Activated T-cell treated with anti-CD3 and anti-CD28 coated beads, Interleukin-2, amount 50 U/mL, for 24 hours (primary cell): ENCODE results near the gene CAB39L.

ENCODE experiments used
- DNase-seq: peaks from one replicate; pipeline ENCODE4 v3.0.0-alpha.2; 2020
- H3K27ac Mint-ChIP-seq: 2 replicates; pipeline ENCODE4 v1.8.0; 2020; ENCODE audit warnings: mild to moderate bottlenecking, mixed read lengths
- H3K27me3 Mint-ChIP-seq: 2 replicates; pipeline ENCODE4 v1.8.0; 2020; ENCODE audit warnings: mixed read lengths
- H3K36me3 Mint-ChIP-seq: 2 replicates; pipeline ENCODE4 v1.8.0; 2020; ENCODE audit warnings: low read depth, mixed read lengths
- H3K4me1 Mint-ChIP-seq: 2 replicates; pipeline ENCODE4 v1.8.0; 2020; ENCODE audit warnings: low read depth, mixed read lengths
- H3K4me3 Mint-ChIP-seq: 2 replicates; pipeline ENCODE4 v1.8.0; 2020; ENCODE audit warnings: mild to moderate bottlenecking, moderate library complexity, mixed read lengths
- H3K9me3 Mint-ChIP-seq: 2 replicates; pipeline ENCODE4 v1.8.0; 2020; ENCODE audit warnings: mixed read lengths

CAB39L gene

GRCh38 chr13:49452725-49453457 is 9.0 kb upstream of the CAB39L start:
- no peaks in the 10 kb centered on the region for H3K9me3 Mint-ChIP-seq
- H3K36me3 Mint-ChIP-seq, result peaks cover 58% of the 10 kb centered on the region
- H3K27me3 Mint-ChIP-seq, result no peaks in the 10 kb centered on the region
- peaks cover 57% of the 10 kb centered on the region for H3K4me1 Mint-ChIP-seq
- DNase-seq, result no peak
- no peak overlapping the region for H3K4me3 Mint-ChIP-seq
- H3K27ac Mint-ChIP-seq, result no peak overlapping the region

DNA sequence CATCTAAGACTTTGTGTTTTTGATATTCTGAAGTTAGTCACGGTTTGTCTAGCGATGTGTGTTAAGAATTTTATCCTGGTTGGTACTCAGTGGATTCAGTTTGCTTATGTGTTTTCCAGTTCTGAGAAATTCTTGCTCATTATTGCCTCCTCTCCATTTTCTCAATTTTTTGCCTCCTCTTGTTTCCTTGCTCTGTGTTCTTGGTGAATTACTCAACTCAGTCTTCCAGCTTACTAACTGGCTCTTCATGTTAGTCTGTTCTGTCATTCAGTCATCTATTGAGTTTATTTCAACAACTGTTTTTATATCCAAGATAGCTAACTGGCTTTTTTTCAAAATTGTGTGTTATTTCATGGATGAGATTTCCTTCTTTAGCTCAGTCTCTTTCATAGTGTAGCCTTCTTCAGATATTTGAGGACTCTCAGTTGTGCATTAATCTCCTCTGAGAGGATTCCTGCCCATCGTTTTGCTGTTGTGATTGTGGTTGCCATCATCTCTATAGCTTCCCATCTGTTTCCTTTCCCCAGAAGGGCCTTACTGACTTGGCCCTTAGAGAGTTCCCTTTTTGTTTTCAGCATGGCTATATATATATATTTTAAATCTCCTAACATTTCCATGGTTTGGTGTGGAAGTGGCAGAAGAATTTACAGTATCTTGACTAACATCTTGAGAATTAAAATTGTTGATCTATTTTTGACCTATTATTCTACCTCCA is 6.4 kb upstream of the CAB39L start:
- H3K27me3 Mint-ChIP-seq, result no peaks in the 10 kb centered on the region
- DNase-seq, result no peak
- H3K27ac Mint-ChIP-seq, result peak overlapping the region; percentile 65
- H3K36me3 Mint-ChIP-seq, result peaks cover 61% of the 10 kb centered on the region
- no peaks in the 10 kb centered on the region for H3K9me3 Mint-ChIP-seq
- H3K4me3 Mint-ChIP-seq, result no peak overlapping the region
- peaks cover 71% of the 10 kb centered on the region for H3K4me1 Mint-ChIP-seq

GRCh38 chr13:49448753-49449152 is 4.9 kb upstream of the CAB39L start:
- H3K4me3 Mint-ChIP-seq, result no peak overlapping the region
- no peak for DNase-seq
- peaks cover 62% of the 10 kb centered on the region for H3K4me1 Mint-ChIP-seq
- H3K36me3 Mint-ChIP-seq, result peaks cover 61% of the 10 kb centered on the region
- peaks cover under 1% of the 10 kb centered on the region for H3K9me3 Mint-ChIP-seq
- H3K27me3 Mint-ChIP-seq, result no peaks in the 10 kb centered on the region
- H3K27ac Mint-ChIP-seq, result peak overlapping the region; percentile 65

DNA sequence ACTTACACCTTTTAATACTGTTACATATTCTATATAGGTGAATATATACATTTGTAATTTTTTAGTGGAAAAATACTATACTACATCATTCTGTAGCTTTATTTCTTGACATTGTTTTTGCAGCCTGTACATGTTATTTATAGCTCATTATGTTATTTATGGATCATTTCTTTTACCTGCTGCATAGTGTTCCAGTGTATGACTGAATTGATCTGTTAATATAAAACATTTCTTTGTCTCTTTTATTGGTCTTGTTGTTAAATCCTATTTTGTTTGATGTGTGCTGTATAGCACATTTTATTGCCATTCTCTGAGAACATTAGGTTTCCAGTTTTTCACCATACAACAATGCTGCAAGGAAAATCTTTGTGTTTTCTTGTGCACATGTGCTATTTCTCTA is 2.6 kb upstream of the CAB39L start:
- no peaks in the 10 kb centered on the region for H3K27me3 Mint-ChIP-seq
- H3K36me3 Mint-ChIP-seq, result peaks cover 53% of the 10 kb centered on the region
- DNase-seq, result no peak
- H3K4me1 Mint-ChIP-seq, result peaks cover 71% of the 10 kb centered on the region
- peaks cover 2% of the 10 kb centered on the region for H3K9me3 Mint-ChIP-seq
- peak overlapping the region; percentile 90 for H3K4me3 Mint-ChIP-seq
- peak overlapping the region; percentile 86 for H3K27ac Mint-ChIP-seq

GRCh38 chr13:49444524-49445395 is 896 bp upstream of the CAB39L start:
- Mint-ChIP-seq H3K36me3 (peaks cover 47% of the 10 kb centered on the region), H3K4me3 (peak overlapping the region; percentile 90), H3K9me3 (peaks cover 2% of the 10 kb centered on the region), H3K4me1 (peaks cover 66% of the 10 kb centered on the region), H3K27ac (peak overlapping the region; percentile 96), H3K27me3 (no peaks in the 10 kb centered on the region)
- peak; percentile 31 for DNase-seq

DNA sequence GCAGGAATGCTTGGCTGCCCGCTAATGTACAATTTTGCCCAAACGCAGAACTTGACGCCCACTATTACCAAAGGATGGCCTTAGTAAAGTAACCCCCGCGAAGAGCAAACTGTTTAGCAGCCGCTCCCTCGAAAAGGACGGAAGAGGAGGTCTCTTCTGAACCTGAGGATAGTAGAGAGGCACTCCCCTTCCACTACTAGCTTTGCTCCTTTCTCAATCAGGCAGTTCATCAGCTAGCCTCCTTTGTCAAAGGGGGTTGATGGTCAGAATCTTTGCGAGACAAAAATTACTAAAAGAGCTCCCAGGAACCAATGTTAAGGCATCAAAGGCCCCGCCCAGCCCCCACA is 534 bp downstream of the CAB39L start:
- Mint-ChIP-seq H3K27ac (peak overlapping the region; percentile 96), H3K4me1 (peaks cover 56% of the 10 kb centered on the region), H3K27me3 (no peaks in the 10 kb centered on the region), H3K36me3 (peaks cover 36% of the 10 kb centered on the region), H3K4me3 (peak overlapping the region; percentile 90), H3K9me3 (peaks cover 2% of the 10 kb centered on the region)
- DNase-seq, result no peak

DNA sequence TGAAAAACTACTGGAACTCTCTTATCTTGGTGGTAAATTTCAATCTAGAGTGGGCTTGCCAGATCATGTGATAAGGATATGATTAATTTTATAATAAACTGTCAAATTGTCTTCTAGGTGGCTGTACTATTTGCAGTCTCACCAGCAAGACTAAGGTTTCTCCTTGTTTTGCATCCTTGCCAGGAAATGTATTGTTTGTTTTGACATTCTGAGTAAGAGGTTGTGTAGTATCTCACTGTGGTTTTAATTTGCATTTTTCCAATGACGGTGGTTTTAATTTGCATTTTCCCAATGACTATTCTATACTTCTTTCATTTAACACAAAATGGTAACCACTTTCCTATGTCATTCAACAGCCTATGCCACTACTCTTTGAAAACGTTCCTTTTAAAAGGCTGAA is 2.0 kb downstream of the CAB39L start:
- peaks cover 43% of the 10 kb centered on the region for H3K4me1 Mint-ChIP-seq
- H3K9me3 Mint-ChIP-seq, result peaks cover 2% of the 10 kb centered on the region
- peak overlapping the region; percentile 43 for H3K4me3 Mint-ChIP-seq
- H3K27me3 Mint-ChIP-seq, result no peaks in the 10 kb centered on the region
- peaks cover 33% of the 10 kb centered on the region for H3K36me3 Mint-ChIP-seq
- peak overlapping the region; percentile 75 for H3K27ac Mint-ChIP-seq
- no peak for DNase-seq

DNA sequence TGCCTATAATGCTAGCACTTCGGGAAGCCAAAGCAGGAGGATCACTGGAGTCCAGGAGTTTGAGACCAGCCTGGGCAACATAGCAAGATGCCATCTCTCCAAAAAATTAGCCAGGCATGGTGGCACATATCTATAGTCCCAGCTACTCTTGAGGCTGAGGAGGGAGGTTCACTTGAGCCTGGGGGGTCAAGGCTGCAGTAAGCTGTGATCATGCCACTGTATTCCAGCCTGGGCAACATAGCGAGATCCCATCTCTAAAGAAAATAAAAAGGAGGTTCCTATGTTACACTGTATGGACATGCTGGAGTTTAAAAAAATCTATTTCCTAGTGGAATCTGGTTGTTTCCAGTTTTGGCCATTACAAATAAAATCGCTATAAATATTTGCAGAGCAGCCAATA is 2.6 kb downstream of the CAB39L start:
- Mint-ChIP-seq H3K36me3 (peaks cover 30% of the 10 kb centered on the region), H3K27ac (peak overlapping the region; percentile 75), H3K4me1 (peaks cover 38% of the 10 kb centered on the region), H3K9me3 (peaks cover 2% of the 10 kb centered on the region), H3K4me3 (no peak overlapping the region), H3K27me3 (no peaks in the 10 kb centered on the region)
- no peak for DNase-seq

- DNase-seq, result no peak
- H3K27me3 Mint-ChIP-seq, result no peaks in the 10 kb centered on the region
- peaks cover 14% of the 10 kb centered on the region for H3K36me3 Mint-ChIP-seq
- H3K4me3 Mint-ChIP-seq, result no peak overlapping the region
- no peak overlapping the region for H3K27ac Mint-ChIP-seq
- H3K4me1 Mint-ChIP-seq, result peaks cover 30% of the 10 kb centered on the region
- peaks cover 2% of the 10 kb centered on the region for H3K9me3 Mint-ChIP-seq
These were observed 4.3 kb downstream of the CAB39L start for GRCh38 chr13:49439609-49440008.

GRCh38 chr13:49437705-49438104 is 6.2 kb downstream of the CAB39L start:
- Mint-ChIP-seq H3K27me3 (no peaks in the 10 kb centered on the region), H3K9me3 (no peaks in the 10 kb centered on the region), H3K36me3 (peaks cover 8% of the 10 kb centered on the region), H3K27ac (no peak overlapping the region), H3K4me1 (peaks cover 20% of the 10 kb centered on the region), H3K4me3 (no peak overlapping the region)
- no peak for DNase-seq

- Mint-ChIP-seq H3K4me3 (no peak overlapping the region), H3K36me3 (peaks cover 8% of the 10 kb centered on the region), H3K4me1 (peaks cover 13% of the 10 kb centered on the region), H3K27ac (no peak overlapping the region), H3K9me3 (no peaks in the 10 kb centered on the region), H3K27me3 (no peaks in the 10 kb centered on the region)
- DNase-seq, result no peak
These were observed 7.0 kb downstream of the CAB39L start for GRCh38 chr13:49436890-49437289.

- H3K4me1 Mint-ChIP-seq, result peaks cover 8% of the 10 kb centered on the region
- no peak overlapping the region for H3K27ac Mint-ChIP-seq
- DNase-seq, result no peak
- no peak overlapping the region for H3K4me3 Mint-ChIP-seq
- H3K9me3 Mint-ChIP-seq, result no peaks in the 10 kb centered on the region
- peaks cover 10% of the 10 kb centered on the region for H3K36me3 Mint-ChIP-seq
- H3K27me3 Mint-ChIP-seq, result no peaks in the 10 kb centered on the region
These were observed 7.9 kb downstream of the CAB39L start for GRCh38 chr13:49435992-49436391.

DNA sequence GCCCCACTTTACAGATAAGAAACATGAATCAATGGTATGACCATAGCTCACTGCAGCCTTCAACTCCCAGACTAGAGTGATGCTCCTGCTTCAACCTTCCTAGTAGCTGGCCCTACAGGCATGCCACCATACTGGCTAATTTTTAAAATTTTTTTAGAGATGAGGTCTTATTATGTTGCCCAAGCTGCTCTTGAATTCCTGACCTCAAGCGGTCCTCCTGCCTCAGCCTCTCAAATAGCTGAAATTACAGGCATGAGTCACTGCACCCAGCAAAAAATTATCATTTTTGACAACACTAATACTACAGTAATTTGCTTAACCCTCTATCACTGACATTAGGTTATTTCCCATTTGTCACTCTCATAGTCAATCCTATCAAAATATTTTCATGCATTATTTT is 14.7 kb downstream of the CAB39L start:
- Mint-ChIP-seq H3K9me3 (no peaks in the 10 kb centered on the region), H3K4me1 (no peaks in the 10 kb centered on the region), H3K27me3 (no peaks in the 10 kb centered on the region), H3K4me3 (no peak overlapping the region), H3K36me3 (peaks cover 12% of the 10 kb centered on the region), H3K27ac (no peak overlapping the region)
- DNase-seq, result no peak

DNA sequence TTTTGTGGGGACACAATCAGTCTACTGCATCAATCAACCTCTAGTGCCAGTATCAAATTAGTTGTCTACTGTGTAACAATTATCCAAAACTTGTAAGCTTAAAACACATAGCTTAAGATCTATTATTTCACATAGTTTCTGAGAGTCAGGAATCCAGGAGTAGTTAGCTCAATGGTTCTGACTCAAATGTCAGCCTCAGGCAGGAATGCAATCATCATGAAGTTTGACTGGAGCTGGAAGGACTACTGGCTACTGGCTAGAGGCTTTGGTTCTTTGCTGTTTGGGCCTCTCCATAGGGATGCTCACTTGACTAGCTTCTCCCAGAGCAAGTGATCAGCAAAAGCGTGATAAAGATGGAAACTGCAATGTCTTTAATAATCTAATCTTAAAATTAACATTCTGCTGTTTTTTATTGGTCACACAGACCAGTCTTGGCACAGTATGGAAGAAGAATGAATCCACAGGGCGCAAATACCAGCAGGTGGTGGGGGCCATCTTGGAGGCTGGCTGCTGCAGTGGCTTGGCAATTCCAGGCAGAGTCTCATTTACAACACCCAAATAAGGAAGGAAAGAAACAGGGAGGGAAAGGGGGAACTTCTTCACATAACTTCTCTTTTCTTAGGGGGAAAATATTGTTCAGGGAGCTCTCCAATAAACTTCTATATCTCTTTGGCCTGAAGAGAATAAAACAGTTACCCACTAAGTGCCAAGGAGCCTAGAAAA is 15.7 kb downstream of the CAB39L start:
- no peak for DNase-seq
- Mint-ChIP-seq H3K4me1 (no peaks in the 10 kb centered on the region), H3K36me3 (peaks cover 11% of the 10 kb centered on the region), H3K4me3 (no peak overlapping the region), H3K27me3 (no peaks in the 10 kb centered on the region), H3K9me3 (no peaks in the 10 kb centered on the region), H3K27ac (no peak overlapping the region)
